Osteoblast (primary cell): Measurements from ENCODE around the gene ALDH3B2. TPM values are rescaled to one million over a fixed set of nuclear protein-coding genes. Genes with fewer than 3 reads are reported as not detected.

Experiments used
- DNase-seq: peaks from one replicate; pipeline ENCODE4 v3.0.0; 2011; ENCODE audit warnings: low spot score, mixed read lengths; ENCODE audit not compliant: insufficient read length; ENCODE audit errors: missing footprints
- H2AFZ ChIP-seq: 2 replicates; pipeline ENCODE4 v1.6.0; 2011; ENCODE audit warnings: mild to moderate bottlenecking, low read length
- H3K27ac ChIP-seq: 2 replicates; pipeline ENCODE4 v1.5.1; 2011; ENCODE audit warnings: mild to moderate bottlenecking, low read depth, low read length, moderate library complexity
- H3K27me3 ChIP-seq: 2 replicates; pipeline ENCODE4 v1.6.0; 2012; ENCODE audit warnings: mild to moderate bottlenecking, control low read depth, inconsistent platforms, low read length, moderate library complexity; ENCODE audit not compliant: insufficient read depth
- H3K36me3 ChIP-seq: 2 replicates; pipeline ENCODE4 v1.5.1; 2011; ENCODE audit warnings: mild to moderate bottlenecking, low read length, control low read depth, moderate library complexity; ENCODE audit not compliant: insufficient read depth
- H3K4me1 ChIP-seq: 2 replicates; pipeline ENCODE4 v1.5.1; 2011; ENCODE audit warnings: mild to moderate bottlenecking, low read length, control low read depth, moderate library complexity; ENCODE audit not compliant: insufficient read depth
- H3K4me2 ChIP-seq: 2 replicates; pipeline ENCODE4 v1.6.0; 2011; ENCODE audit warnings: mild to moderate bottlenecking, low read length; ENCODE audit not compliant: insufficient read depth
- H3K4me3 ChIP-seq: fragments of 200-600 bp; sonication (generic); 3 replicates; pipeline ENCODE4 v1.5.1; 2012; ENCODE audit warnings: mild to moderate bottlenecking, low read length, inconsistent platforms; ENCODE audit not compliant: insufficient read depth
- H3K79me2 ChIP-seq: 2 replicates; pipeline ENCODE4 v1.6.0; 2012; ENCODE audit warnings: mild to moderate bottlenecking, low read length, control low read depth, inconsistent platforms; ENCODE audit not compliant: insufficient read depth
- H3K9me3 ChIP-seq: 2 replicates; pipeline ENCODE4 v1.5.1; 2011; ENCODE audit warnings: low read depth, low read length, control low read depth
- H4K20me1 ChIP-seq: 2 replicates; pipeline ENCODE4 v1.6.0; 2012; ENCODE audit warnings: mild to moderate bottlenecking, low read length, control low read depth; ENCODE audit not compliant: insufficient read depth
- CTCF ChIP-seq: IDR thresholded peaks from 2 replicates; pipeline ENCODE4 v1.5.1; 2011; ENCODE audit warnings: mild to moderate bottlenecking, low read depth, low read length, moderate library complexity; ENCODE audit errors: extremely low read depth
- total RNA-seq: library from RNA; depleted of rRNA; stranded (reverse); fragments of >200 nt; gene quantifications from 2 replicates; pipeline ENCODE4 v1.2.3, GENCODE V29; 2012

The ALDH3B2 gene
- total RNA-seq, 1 donor, result not detected

- no peak overlapping the region for H3K27ac ChIP-seq
- H3K4me2 ChIP-seq, result no peak overlapping the region
- H3K27me3 ChIP-seq, result no peaks in the 10 kb centered on the region
- H3K9me3 ChIP-seq, result no peaks in the 10 kb centered on the region
- peak; percentile 77 for DNase-seq
- H3K36me3 ChIP-seq, result no peaks in the 10 kb centered on the region
- no peaks in the 10 kb centered on the region for H3K79me2 ChIP-seq
- TF ChIP-seq CTCF, result no peak
- no peak overlapping the region for H2AFZ ChIP-seq
- no peaks in the 10 kb centered on the region for H3K4me1 ChIP-seq
- no peak overlapping the region for H3K4me3 ChIP-seq
- H4K20me1 ChIP-seq, result no peaks in the 10 kb centered on the region
Observed at GRCh38 chr11:67644472-67645418, 29.7 kb downstream of the ALDH3B2 start.

- Histone ChIP-seq H3K4me3 (no peak overlapping the region), H3K27me3 (no peaks in the 10 kb centered on the region), H2AFZ (no peak overlapping the region), H3K27ac (no peak overlapping the region), H3K36me3 (no peaks in the 10 kb centered on the region), H3K9me3 (no peaks in the 10 kb centered on the region), H3K4me1 (no peaks in the 10 kb centered on the region), H4K20me1 (no peaks in the 10 kb centered on the region), H3K79me2 (no peaks in the 10 kb centered on the region), H3K4me2 (no peak overlapping the region)
- DNase-seq, result peak; percentile 69
- TF ChIP-seq CTCF, result peak; percentile 31
Observed at GRCh38 chr11:67644042-67644441, 30.4 kb downstream of the ALDH3B2 start.

- no peaks in the 10 kb centered on the region for H3K27me3 ChIP-seq
- H3K9me3 ChIP-seq, result no peaks in the 10 kb centered on the region
- H3K4me1 ChIP-seq, result no peaks in the 10 kb centered on the region
- no peaks in the 10 kb centered on the region for H3K36me3 ChIP-seq
- no peak overlapping the region for H2AFZ ChIP-seq
- H3K4me3 ChIP-seq, result no peak overlapping the region
- DNase-seq, result peak; percentile 77
- TF ChIP-seq CTCF, result no peak
- H3K4me2 ChIP-seq, result no peak overlapping the region
- H3K27ac ChIP-seq, result no peak overlapping the region
- no peaks in the 10 kb centered on the region for H4K20me1 ChIP-seq
- H3K79me2 ChIP-seq, result no peaks in the 10 kb centered on the region
Observed at GRCh38 chr11:67642173-67643120, 32.0 kb downstream of the ALDH3B2 start.
